ENCODE data around the gene CETP.

GRCh38 chr16:56960681-56961281, 969 bp upstream of the CETP start:
- TF ChIP-seq CTCF (IDR thresholded peaks at IDR 0.05) = no peak
- no peak for TF ChIP-seq POLR2A (IDR thresholded peaks at IDR 0.05)

Data from uterus (tissue), 2 donors.